ENCODE data around the gene SLC39A12.

SLC39A12 gene

DNA sequence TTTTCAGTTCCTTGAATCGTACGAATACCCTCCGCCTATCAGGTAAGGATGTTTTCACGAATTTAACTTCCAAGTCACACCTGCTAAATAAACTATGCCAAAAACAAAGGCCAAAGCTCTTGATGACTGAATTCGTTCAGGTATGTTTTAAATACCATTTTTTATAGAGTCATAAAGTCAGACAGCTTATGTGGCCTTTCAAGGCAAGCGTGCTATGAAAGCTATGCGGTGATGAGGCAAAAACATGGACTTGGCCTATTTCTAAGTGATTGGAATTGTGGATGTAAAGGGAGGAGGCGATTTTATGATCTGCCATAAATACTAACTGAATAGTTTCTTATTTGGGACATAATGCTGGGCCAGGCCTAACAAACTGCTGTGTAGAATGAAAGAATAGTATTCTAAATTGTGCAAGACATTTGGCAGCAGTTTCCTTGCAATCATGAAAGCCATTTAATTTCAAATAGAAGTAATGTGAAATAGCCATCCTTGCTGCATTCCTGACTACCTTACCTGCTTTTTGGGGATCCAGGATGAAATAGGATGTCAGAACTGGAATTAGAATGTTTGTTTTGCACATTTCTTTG is 14.0 kb downstream of the SLC39A12 start:
- no peak for DNase-seq

DNA sequence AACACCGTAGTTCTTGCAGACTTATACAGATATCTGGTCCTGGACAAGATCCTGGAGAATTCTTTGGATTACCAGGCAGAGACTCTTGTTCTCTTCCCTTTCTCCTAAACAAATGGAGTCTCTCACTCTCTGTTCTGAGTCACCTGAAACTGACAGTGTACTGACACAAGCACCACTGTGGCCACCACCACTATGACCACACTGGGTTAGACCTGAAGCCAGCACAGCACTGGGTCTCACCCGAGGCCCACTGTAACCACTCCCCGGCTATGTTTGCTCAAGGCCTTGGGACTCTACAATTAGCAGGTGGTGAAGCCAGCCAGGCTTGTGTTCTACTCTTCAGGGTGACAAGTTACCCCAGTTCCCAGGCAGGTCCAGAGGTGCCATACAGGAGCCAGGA is 22.8 kb downstream of the SLC39A12 start:
- DNase-seq, result no peak

DNA sequence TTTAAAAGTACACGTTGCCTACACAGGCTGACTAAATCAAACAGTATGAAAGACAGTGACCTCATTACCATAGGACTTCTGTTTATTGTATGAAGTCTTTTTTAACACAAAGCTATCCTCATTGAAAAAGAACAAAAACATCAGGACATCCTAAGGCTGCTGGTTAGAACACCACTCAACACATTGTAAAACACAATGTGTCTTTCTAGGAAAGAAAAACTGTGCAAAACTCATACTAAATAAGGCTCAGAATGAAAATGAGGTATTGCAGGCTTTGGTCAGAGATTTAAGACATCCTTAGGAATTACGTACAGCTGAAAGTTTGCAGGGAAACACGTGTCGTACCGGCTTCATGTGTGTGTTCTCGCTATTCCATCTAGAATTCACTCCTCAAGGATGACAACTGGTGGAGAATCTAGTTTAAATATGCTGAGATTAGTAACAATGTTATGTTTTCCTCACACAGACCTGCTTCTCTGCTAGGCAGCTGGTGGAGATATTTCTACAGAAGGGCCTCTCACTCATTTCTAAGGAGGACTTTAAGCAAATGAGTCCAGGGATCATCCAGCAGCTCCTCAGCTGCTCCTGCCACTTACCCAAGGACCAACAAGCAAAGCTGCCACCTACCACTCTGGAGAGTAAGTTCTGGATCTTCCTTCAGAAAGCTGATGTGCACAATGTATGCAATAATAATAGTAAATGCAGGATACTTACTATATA is 29.3 kb downstream of the SLC39A12 start:
- DNase-seq, result no peak

DNA sequence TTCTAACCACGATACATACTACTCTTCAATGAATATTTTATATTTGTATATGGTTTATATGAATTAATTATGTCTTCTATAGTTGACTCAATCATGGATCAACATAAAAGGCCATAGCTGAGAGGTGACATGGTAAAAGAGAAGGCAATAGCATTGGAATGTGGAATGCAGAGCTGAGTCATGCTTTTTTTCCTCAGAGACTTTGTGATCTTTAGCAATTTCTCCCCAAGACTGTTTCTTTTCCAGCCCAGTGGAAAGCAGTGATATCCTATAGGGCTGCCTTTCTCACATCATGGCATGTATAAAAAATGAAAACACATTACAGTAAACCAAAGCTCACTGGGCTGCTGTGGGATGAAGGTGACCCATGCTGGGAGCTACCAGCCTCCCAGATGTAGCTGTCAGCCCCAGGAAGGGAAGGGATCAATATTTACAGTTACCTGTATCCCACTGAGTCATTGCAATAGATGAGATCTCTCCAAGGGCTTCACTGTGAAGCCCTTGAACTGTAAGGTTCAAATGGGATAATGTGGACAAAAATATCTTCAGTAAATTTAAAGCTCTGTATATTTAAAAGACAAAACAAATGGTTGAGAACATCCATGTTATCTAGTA is 30.2 kb downstream of the SLC39A12 start:
- no peak for DNase-seq

DNA sequence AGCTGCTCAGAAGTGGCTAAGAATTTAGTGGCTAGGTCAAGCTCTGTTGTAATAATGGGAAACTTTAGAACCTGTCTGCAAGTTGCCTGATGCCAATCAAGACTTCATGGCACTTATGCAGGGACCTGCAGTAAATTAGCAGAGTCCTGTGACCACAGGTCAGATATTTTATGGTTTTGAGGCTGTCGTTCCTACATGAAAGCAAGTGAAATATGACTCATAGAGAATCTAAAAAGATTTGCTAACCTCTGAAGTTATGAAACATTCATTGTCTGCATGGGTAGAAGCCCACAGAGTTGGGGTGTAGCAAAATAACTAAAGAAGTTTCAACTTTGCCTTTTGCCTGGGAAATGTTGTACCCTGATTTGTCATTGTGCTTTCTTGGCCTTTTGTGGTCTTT is 32.3 kb downstream of the SLC39A12 start:
- DNase-seq, result no peak

DNA sequence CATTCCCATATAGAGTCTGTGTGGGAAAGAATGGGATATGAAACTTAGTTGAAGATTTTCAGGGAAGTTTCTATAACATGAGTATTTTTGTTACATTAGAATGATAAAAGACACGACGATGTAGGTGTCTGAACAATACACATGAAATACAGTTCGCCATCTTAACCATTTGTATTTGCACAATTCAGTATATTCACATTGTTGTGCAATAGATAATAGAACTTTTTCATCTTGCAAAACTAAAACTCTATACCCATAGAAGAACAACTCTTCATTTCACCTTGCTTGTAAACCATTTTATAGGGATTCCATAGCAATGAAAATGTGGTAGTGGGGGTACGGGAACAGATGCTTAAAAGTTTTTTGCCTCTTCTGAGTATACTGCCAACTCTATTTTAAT is 32.8 kb downstream of the SLC39A12 start:
- DNase-seq, result no peak

DNA sequence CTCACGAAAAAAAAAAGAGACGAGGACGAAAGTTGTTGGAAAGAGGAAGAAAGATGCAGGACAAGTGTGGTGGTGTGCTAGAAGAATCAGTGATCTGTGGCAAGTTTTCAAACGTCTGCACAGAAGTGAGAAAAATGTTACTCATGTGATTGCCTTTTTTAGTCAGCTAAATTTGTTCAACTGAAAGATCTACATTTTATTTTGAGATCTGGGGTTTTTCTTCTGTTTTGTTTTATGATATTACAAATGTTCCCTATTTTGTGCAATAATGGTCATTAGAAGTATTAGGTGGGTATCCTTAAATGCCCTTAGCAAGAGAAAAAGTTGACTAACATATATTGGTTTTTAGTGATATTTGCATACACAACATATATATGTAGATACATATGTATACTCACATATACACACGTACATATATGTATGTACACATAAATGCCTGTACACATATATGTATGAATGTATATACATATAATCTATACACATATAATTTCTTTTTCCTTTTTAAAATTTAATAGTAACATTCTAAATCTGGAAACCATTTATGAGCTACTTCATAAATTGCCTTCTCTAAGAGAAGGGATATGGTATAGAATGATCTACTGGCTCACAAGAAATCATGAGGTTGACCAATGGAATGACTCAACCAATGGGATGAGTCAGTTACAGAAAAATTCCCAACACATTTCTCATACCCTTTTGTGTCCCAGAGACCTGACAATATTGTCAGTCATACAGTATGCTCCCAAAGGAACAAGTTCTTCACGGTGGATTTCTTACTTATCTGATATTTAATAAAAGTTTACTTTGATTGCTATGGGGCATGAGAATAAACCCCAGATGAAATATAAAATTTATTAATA is 38.4 kb downstream of the SLC39A12 start:
- no peak for DNase-seq

DNA sequence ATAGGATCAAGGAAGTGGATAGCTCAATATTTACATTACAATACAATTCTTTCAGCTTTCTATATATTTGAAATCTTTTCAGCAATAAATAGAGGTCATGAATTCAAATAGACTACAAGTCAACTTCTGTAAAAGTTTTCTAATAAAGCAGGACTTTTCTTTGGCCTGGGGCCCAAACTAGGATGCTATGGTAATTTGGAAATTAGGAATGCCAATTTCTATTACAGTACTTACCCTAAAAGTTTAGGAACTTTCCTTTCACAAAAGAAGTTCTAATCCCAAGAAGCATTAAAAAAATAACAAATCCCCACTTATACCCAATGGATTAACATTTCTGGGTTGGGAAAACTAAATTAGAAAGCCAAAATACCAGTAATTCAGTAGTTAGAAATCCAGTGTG is 40.5 kb downstream of the SLC39A12 start:
- DNase-seq, result no peak

DNA sequence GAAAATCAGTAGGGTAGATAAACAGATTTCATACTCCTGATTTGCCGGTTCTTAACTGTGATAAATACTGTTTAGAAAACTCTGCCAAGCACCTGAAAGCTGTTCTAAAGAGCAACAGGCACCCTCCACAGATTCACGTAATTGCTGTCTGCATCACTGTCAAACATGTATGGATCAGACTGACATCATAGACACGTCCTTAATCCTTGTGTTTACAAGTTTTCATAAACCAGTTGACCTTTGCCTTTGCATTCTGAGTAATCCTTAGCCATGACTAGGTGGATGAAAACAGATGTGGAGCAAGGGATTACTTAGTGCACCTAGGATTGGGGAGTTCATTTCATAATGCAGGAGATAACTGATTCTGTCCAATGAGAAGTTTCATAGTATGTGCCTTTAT is 41.6 kb downstream of the SLC39A12 start:
- DNase-seq, result no peak

DNA sequence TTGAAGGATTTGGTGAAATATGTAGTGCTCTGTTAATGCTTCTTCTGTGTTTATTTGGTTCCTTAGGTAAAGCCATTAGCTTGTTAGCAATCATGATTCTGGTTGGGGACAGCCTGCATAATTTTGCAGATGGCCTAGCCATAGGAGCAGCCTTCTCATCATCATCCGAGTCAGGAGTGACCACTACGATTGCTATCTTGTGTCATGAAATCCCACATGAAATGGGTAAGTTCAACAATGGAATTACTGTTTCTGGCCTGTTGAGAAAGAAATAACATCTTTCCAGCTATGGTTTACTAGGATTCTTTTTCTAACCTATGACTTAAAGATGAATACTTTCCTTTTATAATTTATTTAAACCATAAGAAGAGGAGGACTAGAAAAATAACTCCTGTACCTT is 48.9 kb downstream of the SLC39A12 start:
- DNase-seq, result no peak

DNA sequence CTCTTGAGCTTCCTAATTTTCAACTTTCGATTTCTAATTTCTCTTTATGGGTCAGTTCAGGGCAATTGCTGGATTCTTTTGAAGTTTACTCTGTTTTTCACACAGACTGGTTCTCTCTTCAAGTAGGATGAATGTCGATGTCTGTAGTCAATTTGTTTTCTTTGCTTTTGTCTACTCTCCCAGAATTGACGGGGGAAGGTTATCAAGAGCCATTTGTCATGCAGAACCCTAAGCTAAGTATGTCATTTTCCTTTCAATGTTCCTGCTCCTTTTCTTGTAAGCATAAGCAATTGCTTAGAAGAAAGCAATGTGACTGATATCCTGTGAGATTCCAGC is 53.7 kb downstream of the SLC39A12 start:
- no peak for DNase-seq

DNA sequence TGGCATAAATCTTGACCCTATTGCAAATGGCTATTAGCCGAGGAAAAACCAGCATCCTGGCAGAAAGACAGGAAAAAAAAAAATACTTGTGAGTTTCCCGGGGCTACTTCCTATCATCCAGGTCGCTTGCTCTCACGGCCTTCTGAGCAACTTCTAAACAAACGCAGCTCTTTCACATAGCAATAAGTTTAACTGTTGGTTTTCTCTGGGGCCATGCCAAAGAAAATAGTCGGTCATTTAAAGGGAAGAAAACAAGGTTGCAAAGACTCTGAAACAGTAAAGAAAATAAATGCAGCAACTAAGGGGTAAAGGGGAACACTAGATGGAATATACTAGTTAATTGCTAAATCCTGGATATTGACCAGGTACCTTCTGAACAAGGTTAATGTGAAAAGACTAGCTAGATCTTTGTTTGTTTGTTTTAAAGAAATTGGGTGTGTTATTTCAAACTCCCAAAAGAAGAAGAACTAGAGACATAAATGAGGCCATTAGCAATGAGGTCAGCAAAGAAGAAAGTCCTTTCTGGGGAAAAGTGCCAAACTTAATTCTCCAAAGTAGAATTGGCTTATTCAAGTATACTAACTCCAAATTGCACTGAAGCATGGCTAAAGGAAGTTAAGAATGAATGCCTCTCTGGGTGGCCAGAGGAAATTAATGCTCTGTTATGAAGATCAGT is 54.2 kb downstream of the SLC39A12 start:
- no peak for DNase-seq

DNA sequence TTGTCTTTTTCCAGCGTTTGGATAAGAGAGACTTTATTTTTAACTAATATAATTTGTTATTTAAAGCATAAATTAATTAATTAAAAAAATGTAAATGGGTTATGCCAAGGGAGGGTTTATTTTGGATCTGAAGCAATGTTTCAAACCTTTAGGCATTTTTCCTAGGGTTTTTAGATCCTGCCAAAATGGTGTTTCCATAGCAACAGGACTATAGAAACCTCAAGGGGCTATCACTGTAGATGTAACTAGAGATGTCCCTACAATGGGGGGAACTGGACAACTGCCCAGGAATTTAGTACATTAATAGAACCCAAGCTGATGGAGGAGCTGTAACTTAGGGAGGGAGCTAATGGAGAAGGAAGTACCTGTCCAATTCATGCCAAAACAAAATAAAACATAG is 57.3 kb downstream of the SLC39A12 start:
- DNase-seq, result no peak

DNA sequence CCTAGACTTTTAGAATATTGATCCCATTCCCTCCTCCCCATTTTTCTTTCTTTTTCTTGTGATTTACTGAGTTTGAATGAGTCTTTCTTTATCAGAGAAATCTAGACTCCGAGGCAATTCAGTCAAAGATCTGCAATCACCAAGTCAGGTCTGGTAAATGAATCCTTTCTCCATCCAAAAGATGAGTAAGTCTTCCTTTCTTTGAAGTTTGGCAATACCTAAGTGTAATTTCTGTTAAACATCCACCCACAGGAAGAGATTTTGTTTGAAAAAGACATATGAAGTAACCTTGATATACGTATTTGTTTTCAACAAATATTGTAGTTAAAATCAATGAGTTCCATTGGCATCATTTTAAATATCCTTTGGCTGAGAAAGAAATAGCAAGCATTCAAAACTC is 58.3 kb downstream of the SLC39A12 start:
- DNase-seq, result no peak

DNA sequence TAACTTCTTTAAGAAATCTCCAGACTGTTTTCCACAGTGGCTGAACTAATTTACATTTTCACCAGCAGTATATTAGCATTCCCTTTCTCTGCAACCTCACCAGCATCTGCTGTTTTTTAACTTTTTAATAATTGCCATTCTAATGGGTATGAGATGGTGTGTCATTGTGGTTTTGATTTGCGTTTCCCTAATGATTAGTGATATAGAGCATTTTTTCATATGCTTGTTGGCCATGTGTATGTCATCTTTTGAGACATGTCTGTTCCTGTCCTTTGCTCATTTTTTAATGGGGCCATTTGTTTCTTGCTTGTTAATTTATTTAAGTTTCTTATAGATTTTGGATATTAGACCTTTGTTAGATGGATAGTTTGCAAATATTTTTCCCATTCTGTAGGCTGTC is 68.8 kb downstream of the SLC39A12 start:
- DNase-seq, result no peak

DNA sequence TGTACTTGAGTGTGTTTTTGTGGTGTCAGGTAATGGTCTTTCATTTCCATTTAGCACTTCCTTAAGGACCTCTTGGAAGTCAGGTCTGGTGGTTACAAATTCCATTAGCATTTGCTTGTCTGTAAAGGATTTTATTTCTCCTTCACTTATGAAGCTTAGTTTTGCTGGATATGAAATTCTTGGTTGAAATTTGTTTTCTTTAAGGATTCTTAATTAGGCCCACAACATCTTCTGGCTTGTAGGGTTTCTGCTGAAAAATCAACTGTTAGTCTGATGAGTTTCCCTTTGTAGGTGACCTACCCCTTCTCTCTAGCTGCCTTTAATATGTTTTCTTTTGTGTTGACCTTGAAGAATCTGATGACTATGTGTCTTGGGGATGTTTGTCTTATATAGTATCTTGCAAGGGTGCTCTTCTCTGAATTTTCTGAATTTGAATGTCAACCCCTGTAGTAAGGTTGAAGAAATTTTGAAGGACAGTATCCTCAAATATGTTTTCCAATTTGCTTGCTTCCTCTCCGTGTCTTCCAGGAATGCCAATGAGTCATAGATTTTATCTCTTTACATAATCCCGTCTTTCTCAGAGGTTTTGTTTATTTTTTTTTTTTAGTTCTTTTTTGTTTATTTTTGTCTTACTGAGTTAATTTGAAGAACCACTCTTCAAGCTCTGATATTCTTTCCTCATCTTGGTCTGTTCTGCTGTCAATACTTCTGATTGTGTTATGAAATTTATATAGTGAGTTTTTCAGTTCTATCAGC is 70.2 kb downstream of the SLC39A12 start:
- no peak for DNase-seq

DNA sequence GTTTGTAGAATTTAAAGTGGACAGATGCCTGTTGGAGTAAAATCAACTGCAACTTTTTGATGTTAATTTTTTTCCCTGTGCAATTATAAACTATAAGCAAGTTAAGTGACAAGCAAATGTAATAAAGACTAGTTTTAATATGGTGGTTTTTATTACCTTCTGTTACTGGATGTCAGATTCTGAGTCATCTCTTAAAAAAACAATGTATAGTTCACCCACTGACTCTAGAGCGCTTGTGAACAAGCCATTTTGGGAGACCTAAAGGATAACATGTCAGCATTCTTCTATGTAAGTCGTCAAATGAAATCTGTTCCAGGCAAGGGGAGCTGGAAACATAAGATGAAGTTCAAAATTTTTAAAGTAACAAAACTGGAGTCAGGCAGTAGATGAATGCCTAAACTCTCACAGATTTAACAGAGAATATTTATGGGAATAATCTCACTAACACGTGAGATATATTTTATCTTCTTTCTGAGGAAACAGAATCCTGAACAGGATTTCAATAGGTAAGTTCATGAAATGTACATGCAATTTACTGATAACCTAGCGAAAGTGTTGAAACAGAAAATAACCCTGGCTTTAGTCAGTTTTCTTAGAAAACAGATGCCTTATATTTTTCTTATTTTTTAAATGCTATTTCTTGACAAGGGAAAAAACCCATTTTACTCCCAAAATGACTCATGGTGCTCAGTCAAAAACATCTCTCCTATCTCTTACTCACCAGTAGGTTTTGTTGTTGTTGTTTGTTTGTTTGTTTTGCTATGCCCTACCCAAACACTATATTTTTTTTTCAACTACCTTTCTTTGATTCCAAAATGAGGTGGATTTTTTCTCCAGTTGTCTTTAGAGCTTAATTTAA is 91.7 kb downstream of the SLC39A12 start:
- no peak for DNase-seq

DNA sequence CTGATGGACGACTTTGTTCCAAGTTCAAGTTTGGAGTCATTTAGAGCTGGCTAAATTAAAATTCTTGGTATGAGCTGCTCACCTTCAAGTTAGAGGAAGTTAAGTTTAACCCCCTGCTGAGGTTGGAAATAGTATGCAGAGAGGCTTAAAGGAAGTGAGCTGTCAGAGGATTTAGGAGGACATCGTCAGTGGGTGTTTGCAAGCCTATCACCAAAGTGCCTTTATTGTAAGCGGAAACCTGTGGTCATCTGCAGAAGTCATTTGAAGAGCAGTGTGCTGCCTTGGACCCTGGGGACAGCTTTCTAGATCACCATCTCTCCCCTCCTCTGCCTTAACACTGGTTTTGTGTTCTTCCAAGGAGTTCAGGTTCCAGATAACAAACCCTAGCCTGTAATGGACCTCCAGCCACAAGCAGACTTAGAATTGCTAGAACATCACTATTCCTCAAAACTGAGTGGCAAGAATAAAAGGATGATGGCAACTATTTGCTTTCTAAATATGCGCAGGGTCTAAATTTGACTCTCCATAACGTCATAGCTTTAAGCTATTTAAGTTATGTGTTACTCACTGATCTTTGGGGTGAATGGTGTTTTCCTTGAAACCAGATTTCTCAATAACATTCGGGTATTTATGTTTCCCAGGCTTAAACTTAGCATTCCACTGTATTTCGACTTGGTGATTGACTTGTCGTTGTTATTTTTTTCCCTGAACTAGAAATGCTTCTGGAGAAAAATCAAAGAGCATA is 93.4 kb downstream of the SLC39A12 start:
- no peak for DNase-seq

DNA sequence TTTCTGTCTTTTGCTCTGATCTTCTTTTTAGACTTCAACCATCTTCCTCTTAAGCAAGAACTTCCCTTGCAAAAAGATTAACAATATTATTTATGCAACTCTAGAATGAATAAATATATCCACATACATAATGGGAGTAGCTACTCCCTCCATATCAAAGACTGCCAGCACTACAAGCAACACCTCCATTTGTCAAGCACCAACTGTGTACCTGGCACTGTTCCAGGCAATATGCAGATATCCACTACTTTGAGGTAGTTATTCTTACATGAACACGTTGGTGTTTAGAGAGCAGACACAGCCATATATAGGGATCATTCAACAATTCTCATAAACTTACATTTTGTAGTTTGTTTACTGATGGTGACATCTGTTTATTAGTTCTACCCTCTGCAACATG is 104.9 kb downstream of the SLC39A12 start:
- no peak for DNase-seq

DNA sequence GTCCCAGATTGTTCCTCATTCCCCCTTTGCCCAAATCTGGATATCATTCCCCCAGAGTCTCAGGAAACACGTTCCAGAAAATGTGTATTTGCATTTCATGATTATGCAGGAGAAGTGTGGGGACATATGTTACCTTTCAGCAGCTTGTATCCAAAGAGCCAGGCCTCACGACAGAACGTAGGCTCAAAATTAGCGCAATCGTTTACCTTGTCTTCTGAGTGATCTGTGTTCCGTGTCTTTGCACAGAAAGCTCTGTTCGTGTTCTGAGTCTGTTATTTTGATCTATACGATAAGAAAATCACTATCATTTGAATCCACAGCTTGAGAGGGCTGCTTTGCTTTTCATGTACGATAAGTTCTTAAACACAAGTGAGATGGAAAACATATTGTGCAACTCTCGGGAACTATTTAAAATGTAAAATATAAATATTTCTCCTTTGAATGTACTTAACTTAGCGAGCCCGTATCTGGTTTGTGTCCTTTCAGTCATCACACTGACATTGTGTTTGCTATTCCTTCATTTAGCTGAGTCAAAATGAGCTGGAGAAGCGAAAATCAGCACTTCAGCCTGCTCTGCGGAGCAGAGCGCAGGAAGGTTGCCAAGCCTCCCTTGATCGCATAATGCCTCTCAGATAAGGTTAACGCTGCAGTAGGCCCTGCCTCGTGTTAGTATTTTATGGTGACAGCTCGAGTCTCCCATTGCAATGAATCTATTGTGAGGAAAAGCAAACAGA is 108.3 kb downstream of the SLC39A12 start:
- no peak for DNase-seq
